ENCODE measurements around the gene DDX4.
A peak's percentile ranks its signal among the peaks of the same experiment; 100 is the strongest.
"Not testable (repeated sequence)": the region's sequence is repeated elsewhere in the genome, so short reads cannot be mapped to it uniquely, and the experiment has no call there.

DDX4 gene

GRCh38 chr5:55713871-55714270, 24.0 kb upstream of the DDX4 start:
- peaks cover 24% of the 10 kb centered on the region for H3K4me1 Mint-ChIP-seq
- DNase-seq (no peak), ATAC-seq (no peak)
- H3K9me3 Mint-ChIP-seq = peaks cover 0 to 10% of the 10 kb centered on the region in 2 donors
- no peak overlapping the region for H3K27ac Mint-ChIP-seq
- no peaks in the 10 kb centered on the region for H3K27me3 Mint-ChIP-seq
- no peak overlapping the region for H3K4me3 Mint-ChIP-seq

DNA sequence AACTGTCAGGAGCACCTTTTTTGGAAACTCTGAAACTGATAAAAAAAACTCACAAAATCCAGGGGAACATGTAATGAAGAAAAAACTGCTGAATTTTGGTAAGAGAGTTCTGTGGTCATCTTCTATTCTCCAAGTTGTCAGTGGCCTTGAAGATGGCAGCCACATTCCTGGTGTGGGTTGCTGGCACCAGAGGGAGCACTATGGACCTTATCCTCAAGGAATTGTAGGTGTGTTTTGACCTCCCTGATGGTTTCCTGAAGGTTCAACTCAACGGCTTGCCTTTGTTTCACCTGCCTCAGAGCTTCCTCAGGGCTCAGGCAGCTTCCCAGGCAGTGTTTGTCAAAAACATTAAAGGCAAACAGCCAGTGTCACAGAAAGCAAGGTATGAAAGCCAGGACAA, 23.5 kb upstream of the DDX4 start:
- DNase-seq (no peak), ATAC-seq (no peak)
- H3K27me3 Mint-ChIP-seq = no peaks in the 10 kb centered on the region
- H3K27ac Mint-ChIP-seq = no peak overlapping the region
- H3K4me1 Mint-ChIP-seq = peaks cover 21% of the 10 kb centered on the region
- peaks cover 0 to 15% of the 10 kb centered on the region in 2 donors for H3K9me3 Mint-ChIP-seq
- H3K4me3 Mint-ChIP-seq = no peak overlapping the region

- Mint-ChIP-seq H3K4me1 (peaks cover 21% of the 10 kb centered on the region), H3K9me3 (peaks cover 0 to 16% of the 10 kb centered on the region in 2 donors), H3K4me3 (no peak overlapping the region), H3K27me3 (no peaks in the 10 kb centered on the region), H3K27ac (no peak overlapping the region)
- DNase-seq (no peak), ATAC-seq (no peak)
Observed at GRCh38 chr5:55714749-55715148, 23.1 kb upstream of the DDX4 start.

DNA sequence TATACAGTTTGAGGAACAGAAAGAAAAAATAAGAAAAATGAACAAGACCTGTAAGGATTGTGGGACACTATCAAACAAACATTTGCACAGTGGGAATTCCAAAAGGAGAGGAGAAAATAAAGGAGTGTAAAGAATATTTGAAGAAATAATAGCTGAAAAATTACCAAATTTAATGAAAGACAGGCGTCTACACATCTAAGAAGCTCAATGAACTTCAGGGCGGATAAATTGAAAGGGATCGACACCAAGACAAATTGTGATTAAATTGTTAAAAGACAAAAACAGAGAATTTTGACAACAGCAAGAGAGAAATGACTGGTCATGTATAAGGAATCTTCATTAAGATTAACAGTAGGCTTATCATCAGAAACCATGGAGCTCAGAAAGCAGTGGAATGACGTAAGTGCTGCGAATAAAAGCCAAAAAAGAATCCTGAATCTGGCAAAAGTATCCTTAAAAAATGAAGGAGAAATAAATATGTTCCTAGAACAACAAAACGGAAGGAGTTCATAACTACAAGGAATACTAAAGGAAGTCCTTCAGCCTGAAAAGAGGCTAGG, 22.3 kb upstream of the DDX4 start:
- H3K27ac Mint-ChIP-seq = no peak overlapping the region
- H3K9me3 Mint-ChIP-seq = peaks cover 0 to 16% of the 10 kb centered on the region in 2 donors
- H3K27me3 Mint-ChIP-seq = no peaks in the 10 kb centered on the region
- ATAC-seq (no peak), DNase-seq (no peak)
- no peak overlapping the region for H3K4me3 Mint-ChIP-seq
- peaks cover 21% of the 10 kb centered on the region for H3K4me1 Mint-ChIP-seq

GRCh38 chr5:55719026-55719425, 18.8 kb upstream of the DDX4 start:
- not testable (repeated sequence) for H3K4me1 Mint-ChIP-seq, ATAC-seq, H3K27ac Mint-ChIP-seq, H3K4me3 Mint-ChIP-seq, DNase-seq, H3K27me3 Mint-ChIP-seq
- peaks cover 0 to 16% of the 10 kb centered on the region in 2 donors for H3K9me3 Mint-ChIP-seq

DNA sequence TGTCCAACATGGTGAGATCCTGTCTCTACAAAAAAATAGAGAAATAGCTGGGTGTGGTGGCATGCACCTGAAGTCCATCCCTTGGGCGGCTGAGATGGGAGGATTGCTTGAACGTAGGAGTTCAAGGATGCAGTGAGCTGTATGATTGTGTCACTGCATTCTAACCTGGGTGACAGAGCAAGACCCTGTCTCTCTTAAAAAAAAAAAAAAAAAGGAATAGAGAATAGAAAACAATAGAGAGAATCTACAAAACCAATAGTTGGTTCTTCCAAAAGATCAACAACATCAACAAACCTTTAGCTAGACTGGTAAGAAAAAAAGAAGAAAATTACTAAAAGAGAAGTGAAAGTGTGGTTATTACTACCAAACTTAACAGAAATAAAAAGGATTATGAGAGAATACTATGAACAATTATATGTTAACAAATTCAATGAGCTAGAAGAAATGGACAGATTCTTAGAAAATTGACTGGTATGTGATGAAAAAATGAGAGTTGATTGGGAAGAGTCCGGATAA, 17.6 kb upstream of the DDX4 start:
- Mint-ChIP-seq H3K4me1 (no peaks in the 10 kb centered on the region), H3K27me3 (no peaks in the 10 kb centered on the region), H3K9me3 (peaks cover 0 to 16% of the 10 kb centered on the region in 2 donors), H3K4me3 (no peak overlapping the region), H3K27ac (no peak overlapping the region)
- ATAC-seq = no peak
- DNase-seq = no peak

DNA sequence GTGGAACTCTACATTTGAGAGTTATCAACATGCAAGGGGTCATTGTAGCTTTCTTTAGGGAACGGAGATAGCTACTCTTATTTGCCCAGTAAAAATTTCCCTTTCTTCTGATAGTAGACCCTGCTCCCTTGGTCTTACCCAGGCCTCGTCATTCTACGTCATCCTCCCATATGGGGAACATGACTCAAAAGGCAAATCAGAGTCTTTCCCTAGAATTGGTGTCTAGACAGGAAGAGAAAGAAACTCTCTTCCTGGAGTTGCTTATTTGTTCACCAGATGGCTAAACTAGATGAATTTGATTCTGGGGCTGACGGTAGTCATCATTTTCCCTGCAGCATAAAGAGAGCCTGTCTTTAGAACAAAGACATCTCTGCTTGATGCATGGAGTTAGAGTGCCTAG, 13.6 kb upstream of the DDX4 start:
- Mint-ChIP-seq H3K27ac (no peak overlapping the region), H3K4me3 (no peak overlapping the region), H3K4me1 (no peaks in the 10 kb centered on the region), H3K27me3 (no peaks in the 10 kb centered on the region), H3K9me3 (peaks cover 0 to 2% of the 10 kb centered on the region in 2 donors)
- ATAC-seq = no peak
- DNase-seq = no peak

DNA sequence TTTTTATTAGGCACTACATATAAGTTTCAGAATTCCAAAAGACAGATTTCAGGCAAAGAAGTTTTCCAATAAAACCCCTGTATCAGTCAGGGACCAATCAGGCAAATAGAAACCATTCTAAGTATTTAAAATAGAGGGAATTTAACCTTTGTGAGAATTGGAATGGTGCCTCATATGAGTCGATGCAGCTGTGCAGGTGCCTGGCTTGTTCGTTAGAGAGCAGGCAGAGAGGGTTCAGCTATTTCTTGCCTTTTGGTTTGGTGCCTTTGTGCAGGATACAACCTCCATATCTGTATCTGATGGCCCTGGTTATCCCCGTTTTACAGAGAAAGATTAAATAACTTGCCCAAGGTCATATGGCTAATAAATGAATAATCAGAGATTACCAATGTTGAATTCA, 6.0 kb upstream of the DDX4 start:
- no peak for ATAC-seq
- H3K4me1 Mint-ChIP-seq = no peaks in the 10 kb centered on the region
- no peak overlapping the region for H3K27ac Mint-ChIP-seq
- DNase-seq = no peak
- H3K27me3 Mint-ChIP-seq = no peaks in the 10 kb centered on the region
- H3K4me3 Mint-ChIP-seq = no peak overlapping the region
- H3K9me3 Mint-ChIP-seq = no peaks in the 10 kb centered on the region

GRCh38 chr5:55732585-55732984, 5.3 kb upstream of the DDX4 start:
- no peaks in the 10 kb centered on the region for H3K4me1 Mint-ChIP-seq
- ATAC-seq = no peak
- DNase-seq = no peak
- H3K9me3 Mint-ChIP-seq = no peaks in the 10 kb centered on the region
- H3K27ac Mint-ChIP-seq = no peak overlapping the region
- no peaks in the 10 kb centered on the region for H3K27me3 Mint-ChIP-seq
- H3K4me3 Mint-ChIP-seq = no peak overlapping the region

GRCh38 chr5:55734658-55735057, 3.2 kb upstream of the DDX4 start:
- Mint-ChIP-seq H3K4me1 (no peaks in the 10 kb centered on the region), H3K27ac (no peak overlapping the region), H3K9me3 (no peaks in the 10 kb centered on the region), H3K27me3 (no peaks in the 10 kb centered on the region), H3K4me3 (no peak overlapping the region)
- DNase-seq (no peak), ATAC-seq (no peak)

GRCh38 chr5:55742778-55743177, 4.9 kb downstream of the DDX4 start:
- Mint-ChIP-seq H3K27me3 (no peaks in the 10 kb centered on the region), H3K27ac (no peak overlapping the region), H3K4me3 (no peak overlapping the region), H3K4me1 (no peaks in the 10 kb centered on the region), H3K9me3 (no peaks in the 10 kb centered on the region)
- DNase-seq (no peak), ATAC-seq (no peak)

DNA sequence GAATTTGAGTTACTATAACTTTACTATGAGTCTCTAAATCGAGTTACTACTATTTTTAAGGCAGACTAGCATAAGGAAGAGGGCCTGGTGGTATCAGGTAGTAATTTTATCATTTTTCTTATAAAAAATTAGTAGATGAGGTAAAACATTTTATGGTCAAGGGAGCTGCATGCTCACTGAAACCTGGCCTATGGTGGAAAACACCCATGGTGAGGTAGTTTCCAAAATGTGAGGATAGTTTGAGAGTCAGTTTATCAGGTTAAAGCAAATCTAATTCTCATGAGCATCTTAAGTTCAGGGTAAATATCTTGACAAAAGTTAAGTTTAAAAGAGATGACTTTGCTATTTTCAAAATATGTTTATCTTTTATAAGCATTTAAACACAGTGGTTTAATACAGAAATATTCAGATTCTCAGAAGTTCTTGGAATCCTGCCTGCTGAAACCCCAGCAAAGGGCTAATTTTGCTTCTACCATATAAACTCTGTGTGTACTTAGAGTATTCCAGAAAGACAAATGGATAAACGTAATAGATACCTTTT, 10.0 kb downstream of the DDX4 start:
- no peak for DNase-seq

GRCh38 chr5:55749387-55749786, 11.5 kb downstream of the DDX4 start:
- Mint-ChIP-seq H3K4me3 (no peak overlapping the region), H3K27me3 (peaks cover 5% of the 10 kb centered on the region), H3K27ac (no peak overlapping the region)

More for the DNA sequence above, 10.0 kb downstream of the DDX4 start:
- Mint-ChIP-seq H3K4me1 (no peaks in the 10 kb centered on the region), H3K9me3 (no peaks in the 10 kb centered on the region), H3K4me3 (no peak overlapping the region), H3K27me3 (peaks cover 5% of the 10 kb centered on the region), H3K27ac (no peak overlapping the region)
- ATAC-seq = no peak

DNA sequence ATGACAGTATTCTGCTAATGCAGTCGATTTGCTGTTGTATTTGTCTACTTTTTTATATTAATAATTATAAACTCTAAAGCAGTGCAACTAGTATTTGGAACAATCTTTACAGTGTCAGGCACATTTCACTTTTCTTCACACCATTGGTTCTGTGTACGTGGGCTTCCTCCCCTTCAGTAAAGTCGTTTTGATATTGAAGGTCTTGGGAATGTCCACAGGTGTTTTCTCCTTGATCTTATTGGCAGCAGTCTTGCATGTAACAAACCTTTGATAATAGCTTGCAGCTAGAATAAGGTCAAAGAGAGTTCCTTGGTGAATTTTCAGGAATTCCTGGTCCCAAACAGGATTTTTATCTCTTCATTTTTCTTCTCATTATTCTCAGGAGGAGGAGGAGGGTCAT, 12.2 kb downstream of the DDX4 start:
- no peaks in the 10 kb centered on the region for H3K9me3 Mint-ChIP-seq
- ATAC-seq (no peak), DNase-seq (no peak)
- H3K27ac Mint-ChIP-seq = no peak overlapping the region
- H3K27me3 Mint-ChIP-seq = peaks cover 5% of the 10 kb centered on the region
- no peak overlapping the region for H3K4me3 Mint-ChIP-seq
- H3K4me1 Mint-ChIP-seq = no peaks in the 10 kb centered on the region

More at GRCh38 chr5:55749387-55749786, 11.5 kb downstream of the DDX4 start:
- DNase-seq = no peak
- ATAC-seq = no peak
- no peaks in the 10 kb centered on the region for H3K9me3 Mint-ChIP-seq
- H3K4me1 Mint-ChIP-seq = no peaks in the 10 kb centered on the region

- Mint-ChIP-seq H3K4me1 (no peaks in the 10 kb centered on the region), H3K9me3 (no peaks in the 10 kb centered on the region), H3K27me3 (peaks cover 5% of the 10 kb centered on the region), H3K27ac (no peak overlapping the region), H3K4me3 (no peak overlapping the region)
- ATAC-seq (no peak), DNase-seq (no peak)
Observed at GRCh38 chr5:55750499-55750898, 12.6 kb downstream of the DDX4 start.

- peaks cover 23% of the 10 kb centered on the region for H3K27me3 Mint-ChIP-seq
- H3K4me1 Mint-ChIP-seq = peaks cover 12% of the 10 kb centered on the region
- ATAC-seq = peak; percentile 83
- H3K4me3 Mint-ChIP-seq = peak overlapping the region in 1 of 2 donors; percentile 14
- H3K9me3 Mint-ChIP-seq = no peaks in the 10 kb centered on the region
- H3K27ac Mint-ChIP-seq = no peak overlapping the region
- DNase-seq = no peak
Observed at GRCh38 chr5:55758231-55758630, 20.4 kb downstream of the DDX4 start.

DNA sequence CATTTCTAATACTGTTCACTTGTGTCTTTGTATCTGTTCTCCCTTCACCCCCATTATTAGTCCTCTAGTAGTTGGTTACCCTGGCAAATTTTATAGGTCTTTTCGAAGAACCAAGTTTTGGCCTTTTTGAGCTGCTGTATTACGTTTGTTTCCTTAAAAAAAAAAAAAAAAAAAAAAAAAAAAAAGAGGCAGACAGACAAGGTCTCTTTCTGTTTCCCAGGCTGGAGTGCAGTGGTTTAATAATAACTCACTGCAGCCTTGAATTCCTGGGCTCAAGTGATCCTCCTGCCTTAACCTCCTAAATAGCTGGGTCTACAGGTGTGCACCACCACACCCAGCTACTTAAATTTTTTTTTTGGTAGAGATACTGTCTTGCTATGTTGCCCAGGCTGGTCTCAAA, 20.9 kb downstream of the DDX4 start:
- no peak for DNase-seq
- Mint-ChIP-seq H3K9me3 (no peaks in the 10 kb centered on the region), H3K4me3 (peak overlapping the region; percentile 11 to 14), H3K4me1 (peaks cover 17% of the 10 kb centered on the region), H3K27ac (no peak overlapping the region), H3K27me3 (peaks cover 23% of the 10 kb centered on the region)
- ATAC-seq = no peak
